Endothelial cell (in vitro differentiated cells): ENCODE results near the gene ARHGAP29. TPM values are rescaled to one million over a fixed set of nuclear protein-coding genes. Genes with fewer than 3 reads are reported as not detected.

Experiments used
- DNase-seq: peaks from one replicate; pipeline ENCODE4 v3.0.0; 2021; ENCODE audit warnings: low spot score
- H3K27ac Mint-ChIP-seq: one replicate; pipeline ENCODE4 v1.8.0; 2021; ENCODE audit warnings: mixed read lengths, inconsistent platforms; ENCODE audit not compliant: unreplicated experiment
- H3K27me3 Mint-ChIP-seq: one replicate; pipeline ENCODE4 v1.8.0; 2021; ENCODE audit warnings: mild to moderate bottlenecking, moderate library complexity, mixed read lengths, inconsistent platforms; ENCODE audit not compliant: unreplicated experiment
- H3K36me3 Mint-ChIP-seq: one replicate; pipeline ENCODE4 v1.8.0; 2021; ENCODE audit warnings: mild to moderate bottlenecking, low read depth, mixed read lengths, inconsistent platforms; ENCODE audit not compliant: unreplicated experiment
- H3K4me1 Mint-ChIP-seq: one replicate; pipeline ENCODE4 v1.8.0; 2021; ENCODE audit warnings: mild to moderate bottlenecking, mixed read lengths, inconsistent platforms; ENCODE audit not compliant: unreplicated experiment
- H3K4me3 Mint-ChIP-seq: one replicate; pipeline ENCODE4 v1.8.0; 2021; ENCODE audit warnings: mild to moderate bottlenecking, mixed read lengths, inconsistent platforms; ENCODE audit not compliant: unreplicated experiment
- H3K9me3 Mint-ChIP-seq: one replicate; pipeline ENCODE4 v1.8.0; 2021; ENCODE audit warnings: mixed read lengths, inconsistent platforms; ENCODE audit not compliant: unreplicated experiment
- total RNA-seq: library from RNA; stranded (reverse); fragmentation: NEBNext Ultra II Directional; extraction: Animal tissue kit (Norgen Biotek cat#: 25700); gene quantifications from one replicate; pipeline ENCODE4 v1.2.1, GENCODE V29; 2021; ENCODE audit not compliant: unreplicated experiment
- TF ChIP-seq, protein P1 (sequence below): fragments of 200-600 bp; sonication (generic); IDR thresholded peaks from one replicate; pipeline ENCODE4 v1.5.0; 2021; ENCODE audit warnings: antibody characterized with exemption; ENCODE audit not compliant: unreplicated experiment

The ARHGAP29 gene
- total RNA-seq, 1 donor from 2014 or later, result 276 TPM

DNA sequence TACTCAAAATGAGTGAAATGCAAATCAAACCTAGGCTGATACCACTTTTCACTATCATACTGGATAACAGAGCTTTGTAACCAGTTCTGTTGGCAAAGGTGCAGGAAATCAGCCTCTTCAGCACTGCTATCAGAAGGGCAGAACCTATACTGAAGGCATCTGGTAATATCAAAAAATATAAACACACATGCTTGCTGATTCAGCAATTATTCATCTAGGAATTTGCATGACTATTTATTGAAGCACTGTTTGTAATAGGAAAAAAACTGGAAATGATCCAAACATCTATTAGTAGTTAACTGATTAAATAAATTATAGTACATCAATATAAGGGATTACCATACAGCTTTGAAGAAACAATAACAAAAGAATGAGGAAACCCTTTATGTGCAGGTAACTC lies 21.4 kb downstream of the ARHGAP29 start:
- Mint-ChIP-seq H3K9me3 (no peaks in the 10 kb centered on the region), H3K27ac (peak overlapping the region; percentile 59), H3K4me3 (no peak overlapping the region), H3K4me1 (peaks cover 57% of the 10 kb centered on the region), H3K27me3 (peaks cover 1% of the 10 kb centered on the region), H3K36me3 (peaks cover 27% of the 10 kb centered on the region)
- TF ChIP-seq, protein P1, sequence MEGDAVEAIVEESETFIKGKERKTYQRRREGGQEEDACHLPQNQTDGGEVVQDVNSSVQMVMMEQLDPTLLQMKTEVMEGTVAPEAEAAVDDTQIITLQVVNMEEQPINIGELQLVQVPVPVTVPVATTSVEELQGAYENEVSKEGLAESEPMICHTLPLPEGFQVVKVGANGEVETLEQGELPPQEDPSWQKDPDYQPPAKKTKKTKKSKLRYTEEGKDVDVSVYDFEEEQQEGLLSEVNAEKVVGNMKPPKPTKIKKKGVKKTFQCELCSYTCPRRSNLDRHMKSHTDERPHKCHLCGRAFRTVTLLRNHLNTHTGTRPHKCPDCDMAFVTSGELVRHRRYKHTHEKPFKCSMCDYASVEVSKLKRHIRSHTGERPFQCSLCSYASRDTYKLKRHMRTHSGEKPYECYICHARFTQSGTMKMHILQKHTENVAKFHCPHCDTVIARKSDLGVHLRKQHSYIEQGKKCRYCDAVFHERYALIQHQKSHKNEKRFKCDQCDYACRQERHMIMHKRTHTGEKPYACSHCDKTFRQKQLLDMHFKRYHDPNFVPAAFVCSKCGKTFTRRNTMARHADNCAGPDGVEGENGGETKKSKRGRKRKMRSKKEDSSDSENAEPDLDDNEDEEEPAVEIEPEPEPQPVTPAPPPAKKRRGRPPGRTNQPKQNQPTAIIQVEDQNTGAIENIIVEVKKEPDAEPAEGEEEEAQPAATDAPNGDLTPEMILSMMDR, result no peak
- no peak for DNase-seq

DNA sequence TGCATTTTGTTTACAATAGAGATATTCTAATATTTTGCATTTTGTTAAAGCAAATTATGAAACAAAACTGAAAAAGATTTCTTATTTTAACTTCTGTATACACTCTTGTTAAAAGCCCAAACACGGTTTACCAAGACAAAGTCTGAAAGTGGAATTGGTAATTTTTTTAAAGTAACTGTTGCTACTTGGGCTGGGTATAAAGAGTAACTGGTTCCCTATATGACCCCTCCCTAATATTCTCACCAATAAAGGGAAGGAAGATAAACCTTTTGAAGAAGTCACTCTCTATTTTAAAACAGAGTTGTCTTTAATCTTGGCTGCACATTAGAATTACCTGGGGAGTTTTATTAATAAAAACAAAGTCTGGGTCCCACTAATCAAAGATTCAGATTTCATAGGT lies 27.4 kb downstream of the ARHGAP29 start:
- no peak for DNase-seq
- H3K27me3 Mint-ChIP-seq, result no peaks in the 10 kb centered on the region
- peak overlapping the region; percentile 26 for H3K4me3 Mint-ChIP-seq
- H3K36me3 Mint-ChIP-seq, result peaks cover 30% of the 10 kb centered on the region
- TF ChIP-seq, protein P1, result no peak
- H3K27ac Mint-ChIP-seq, result no peak overlapping the region
- no peaks in the 10 kb centered on the region for H3K9me3 Mint-ChIP-seq
- H3K4me1 Mint-ChIP-seq, result peaks cover 34% of the 10 kb centered on the region

DNA sequence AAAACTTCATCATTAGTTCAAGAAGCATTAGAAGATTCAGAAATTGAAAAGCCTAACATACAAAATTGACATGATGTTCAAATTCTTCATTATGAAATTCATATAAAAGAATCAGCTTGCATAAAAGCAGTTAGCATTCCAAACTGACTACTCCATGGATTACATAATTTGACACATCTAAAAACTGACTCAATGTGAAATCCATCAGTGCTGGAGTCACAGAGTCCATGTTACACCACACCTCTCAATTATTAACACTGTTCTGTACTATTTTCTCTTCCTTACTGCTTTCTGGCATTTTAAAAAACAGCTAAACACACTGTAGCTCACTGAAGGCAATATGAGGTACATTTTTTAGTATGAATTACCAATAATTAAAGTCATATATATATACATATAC lies 28.0 kb downstream of the ARHGAP29 start:
- TF ChIP-seq, protein P1, result no peak
- no peak overlapping the region for H3K4me3 Mint-ChIP-seq
- H3K9me3 Mint-ChIP-seq, result no peaks in the 10 kb centered on the region
- no peak overlapping the region for H3K27ac Mint-ChIP-seq
- peaks cover 31% of the 10 kb centered on the region for H3K4me1 Mint-ChIP-seq
- H3K36me3 Mint-ChIP-seq, result peaks cover 27% of the 10 kb centered on the region
- H3K27me3 Mint-ChIP-seq, result no peaks in the 10 kb centered on the region
- no peak for DNase-seq

DNA sequence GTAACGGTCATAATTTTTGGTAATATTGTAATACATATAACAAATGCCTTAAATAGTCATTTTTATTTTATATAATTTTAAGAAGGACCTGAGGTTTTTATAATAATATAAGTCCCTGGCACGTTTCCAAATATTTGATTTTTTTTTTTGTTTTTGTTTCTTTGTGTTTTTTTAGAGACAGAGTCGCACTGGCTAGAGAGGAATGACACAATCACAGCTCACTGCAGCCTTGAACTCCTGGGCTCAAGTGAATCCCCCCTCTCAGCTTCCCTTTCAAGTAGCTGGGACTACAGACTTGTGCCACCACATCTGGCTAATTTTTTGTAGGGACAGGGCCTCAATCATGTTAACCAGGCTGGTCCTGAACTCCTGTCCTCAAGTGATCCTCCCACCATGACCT lies 29.7 kb downstream of the ARHGAP29 start:
- H3K4me1 Mint-ChIP-seq, result peaks cover 24% of the 10 kb centered on the region
- H3K9me3 Mint-ChIP-seq, result no peaks in the 10 kb centered on the region
- TF ChIP-seq, protein P1, result no peak
- H3K27me3 Mint-ChIP-seq, result no peaks in the 10 kb centered on the region
- no peak overlapping the region for H3K27ac Mint-ChIP-seq
- peaks cover 26% of the 10 kb centered on the region for H3K36me3 Mint-ChIP-seq
- peak overlapping the region; percentile 6 for H3K4me3 Mint-ChIP-seq
- no peak for DNase-seq

DNA sequence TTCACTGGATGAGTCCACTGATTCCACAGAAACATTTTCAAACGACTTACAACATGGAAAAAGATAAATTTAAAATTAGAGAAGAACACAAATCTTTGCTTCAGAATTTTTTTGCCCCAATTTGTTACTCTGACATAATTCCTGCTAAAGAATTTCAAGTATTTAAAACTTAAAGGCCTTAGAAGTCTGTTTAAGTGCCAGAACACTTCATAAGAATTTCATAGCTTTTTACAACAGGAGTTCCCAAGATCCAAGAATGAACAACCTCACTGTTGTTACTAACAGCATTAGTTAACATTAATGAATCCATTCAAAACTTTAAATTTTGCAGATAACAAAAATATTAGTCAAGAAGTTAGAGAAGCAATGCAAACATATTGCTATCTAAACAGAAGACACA lies 31.7 kb downstream of the ARHGAP29 start:
- H3K9me3 Mint-ChIP-seq, result no peaks in the 10 kb centered on the region
- peaks cover 2% of the 10 kb centered on the region for H3K27me3 Mint-ChIP-seq
- peaks cover 30% of the 10 kb centered on the region for H3K4me1 Mint-ChIP-seq
- DNase-seq, result no peak
- TF ChIP-seq, protein P1, result no peak
- peak overlapping the region; percentile 75 for H3K4me3 Mint-ChIP-seq
- H3K36me3 Mint-ChIP-seq, result peaks cover 39% of the 10 kb centered on the region
- no peak overlapping the region for H3K27ac Mint-ChIP-seq
